Glomerular visceral epithelial cell (primary cell): Measurements from ENCODE around the gene SYNM.

Experiments used
- DNase-seq: peaks from one replicate; pipeline ENCODE4 v3.0.0-alpha.2; 2016; ENCODE audit errors: extremely low spot score

The SYNM gene

GRCh38 chr15:99085413-99086326 lies 19.2 kb upstream of the SYNM start:
- DNase-seq: peak; percentile 30

GRCh38 chr15:99086327-99086667 lies 18.6 kb upstream of the SYNM start:
- DNase-seq: no peak

- DNase-seq: no peak
Measured at GRCh38 chr15:99087405-99087943, 17.4 kb upstream of the SYNM start.

GRCh38 chr15:99090011-99090699 lies 14.7 kb upstream of the SYNM start:
- DNase-seq: no peak

GRCh38 chr15:99090938-99091337 lies 13.9 kb upstream of the SYNM start:
- no peak for DNase-seq

- DNase-seq: no peak
Measured at GRCh38 chr15:99092554-99093172, 12.2 kb upstream of the SYNM start.

- no peak for DNase-seq
Measured at GRCh38 chr15:99095626-99096025, 9.3 kb upstream of the SYNM start.

- no peak for DNase-seq
Measured at GRCh38 chr15:99096173-99096893, 8.5 kb upstream of the SYNM start.

GRCh38 chr15:99096894-99097426 lies 7.9 kb upstream of the SYNM start:
- no peak for DNase-seq

GRCh38 chr15:99097441-99098410 lies 7.2 kb upstream of the SYNM start:
- no peak for DNase-seq

- DNase-seq: no peak
Measured at GRCh38 chr15:99098426-99098825, 6.5 kb upstream of the SYNM start.

GRCh38 chr15:99098991-99099390 lies 5.9 kb upstream of the SYNM start:
- no peak for DNase-seq

GRCh38 chr15:99099661-99100060 lies 5.2 kb upstream of the SYNM start:
- DNase-seq: no peak

GRCh38 chr15:99100245-99101173 lies 4.4 kb upstream of the SYNM start:
- DNase-seq: peak; percentile 70

GRCh38 chr15:99101501-99101900 lies 3.4 kb upstream of the SYNM start:
- DNase-seq: no peak

- DNase-seq: no peak
Measured at GRCh38 chr15:99102332-99103235, 2.3 kb upstream of the SYNM start.

GRCh38 chr15:99103279-99103678 lies 1.6 kb upstream of the SYNM start:
- DNase-seq: no peak
